Activated CD8-positive, alpha-beta T cell treated with anti-CD3 and anti-CD28 coated beads, Interleukin-2, amount 10 ng/mL, durations not matched to agents 7 days and 5 days (primary cell): ENCODE results near the gene PCCA. TPM values are rescaled to one million over a fixed set of nuclear protein-coding genes. Genes with fewer than 3 reads are reported as not detected.

Experiments
- total RNA-seq, 2 experiments: library from RNA; stranded (reverse); gene quantifications; one replicate each; pipeline ENCODE4 v1.2.3, GENCODE V29; 2021

Gene PCCA
- total RNA-seq, 2 experiments from 2014 or later: 11.4 to 12.2 TPM

Other genes starting within 250 kb of the PCCA start
- not detected for gene ZIC5, start 117.3 kb upstream of the PCCA start, total RNA-seq
- gene ZIC2, start 107.3 kb upstream of the PCCA start, total RNA-seq: not detected